Forelimb muscle (tissue), 1 donor: ENCODE data around the gene FRMD1. TPM values are rescaled to one million over a fixed set of nuclear protein-coding genes. Genes with fewer than 3 reads are reported as not detected.

ENCODE experiments used
- DNase-seq: peaks from one replicate; pipeline ENCODE4 v3.0.0-alpha.2; 2013; ENCODE audit warnings: low read depth
- polyA plus RNA-seq: library from polyadenylated mRNA; unstranded; fragments of 120-200 nt; gene quantifications from one replicate; pipeline ENCODE4 v1.2.1, GENCODE V29; 2013; ENCODE audit not compliant: insufficient read length

Gene FRMD1
- polyA plus RNA-seq, 1 donor, result 0.24 TPM

GRCh38 chr6:168043193-168043847 lies 35.7 kb downstream of the FRMD1 start:
- no peak for DNase-seq

- DNase-seq, result no peak
These were observed 36.4 kb downstream of the FRMD1 start for GRCh38 chr6:168042426-168043192.

GRCh38 chr6:168041928-168042327 lies 37.1 kb downstream of the FRMD1 start:
- no peak for DNase-seq

GRCh38 chr6:168040856-168041496 lies 38.0 kb downstream of the FRMD1 start:
- DNase-seq, result no peak

GRCh38 chr6:168039849-168040248 lies 39.2 kb downstream of the FRMD1 start:
- DNase-seq, result no peak

- DNase-seq, result no peak
These were observed 39.7 kb downstream of the FRMD1 start for GRCh38 chr6:168039301-168039700.

GRCh38 chr6:168038576-168039140 lies 40.4 kb downstream of the FRMD1 start:
- no peak for DNase-seq

- DNase-seq, result no peak
These were observed 41.2 kb downstream of the FRMD1 start for GRCh38 chr6:168037856-168038255.

- DNase-seq, result no peak
These were observed 41.8 kb downstream of the FRMD1 start for GRCh38 chr6:168037242-168037641.

GRCh38 chr6:168035661-168036545 lies 43.1 kb downstream of the FRMD1 start:
- no peak for DNase-seq

GRCh38 chr6:168035098-168035660 lies 43.8 kb downstream of the FRMD1 start:
- no peak for DNase-seq

GRCh38 chr6:168034537-168034936 lies 44.5 kb downstream of the FRMD1 start:
- DNase-seq, result no peak

GRCh38 chr6:168033791-168034190 lies 45.2 kb downstream of the FRMD1 start:
- no peak for DNase-seq

GRCh38 chr6:168032005-168032760 lies 46.8 kb downstream of the FRMD1 start:
- DNase-seq, result no peak

- no peak for DNase-seq
These were observed 47.5 kb downstream of the FRMD1 start for GRCh38 chr6:168031411-168031971.

- DNase-seq, result no peak
These were observed 48.1 kb downstream of the FRMD1 start for GRCh38 chr6:168030908-168031307.

- no peak for DNase-seq
These were observed 48.7 kb downstream of the FRMD1 start for GRCh38 chr6:168030218-168030746.

- DNase-seq, result no peak
These were observed 49.4 kb downstream of the FRMD1 start for GRCh38 chr6:168029459-168030217.

- no peak for DNase-seq
These were observed 50.8 kb downstream of the FRMD1 start for GRCh38 chr6:168028181-168028580.
